HG03039 (cell line): ENCODE measurements around the gene RPS6KA2.

Experiments
- ATAC-seq: cut with Tn5 transposase; IDR thresholded peaks from one replicate; pipeline ENCODE4 v1.9.1; 2021; ENCODE audit warnings: mild to moderate bottlenecking, moderate library complexity; ENCODE audit not compliant: unreplicated experiment

The RPS6KA2 gene

DNA sequence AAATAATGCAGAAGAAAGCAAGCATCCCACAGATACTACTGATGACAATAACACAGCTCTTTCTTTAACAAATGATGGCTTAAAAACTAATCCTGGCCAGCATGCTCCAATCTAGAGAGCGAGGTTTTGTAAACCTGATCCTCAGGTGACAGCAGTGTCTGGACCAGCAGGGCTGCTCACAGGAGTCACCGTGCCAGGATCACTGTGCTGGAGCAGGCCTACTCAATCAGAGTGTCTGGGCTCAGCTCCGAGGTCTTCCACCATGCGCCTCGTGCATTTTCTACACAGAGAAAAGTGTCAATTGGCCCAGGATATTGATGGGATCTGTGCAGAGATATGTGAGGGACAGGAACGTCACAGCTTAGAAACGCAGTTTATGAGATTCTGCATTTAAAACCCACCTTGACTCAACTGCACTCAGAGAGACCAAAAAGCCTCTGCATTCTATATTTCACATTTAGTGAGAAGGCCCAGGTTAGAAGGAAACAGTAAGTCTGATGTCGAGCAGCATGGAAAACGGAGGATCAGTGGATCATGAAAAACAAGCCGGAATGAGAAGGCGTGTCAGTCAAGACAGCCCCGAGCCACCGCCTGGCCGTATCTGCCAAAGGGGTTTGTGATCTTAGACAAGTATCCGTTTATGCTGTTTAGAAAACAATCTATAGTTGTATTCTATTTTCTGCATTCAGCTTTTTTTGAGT is 48.4 kb downstream of the RPS6KA2 start:
- ATAC-seq = no peak

DNA sequence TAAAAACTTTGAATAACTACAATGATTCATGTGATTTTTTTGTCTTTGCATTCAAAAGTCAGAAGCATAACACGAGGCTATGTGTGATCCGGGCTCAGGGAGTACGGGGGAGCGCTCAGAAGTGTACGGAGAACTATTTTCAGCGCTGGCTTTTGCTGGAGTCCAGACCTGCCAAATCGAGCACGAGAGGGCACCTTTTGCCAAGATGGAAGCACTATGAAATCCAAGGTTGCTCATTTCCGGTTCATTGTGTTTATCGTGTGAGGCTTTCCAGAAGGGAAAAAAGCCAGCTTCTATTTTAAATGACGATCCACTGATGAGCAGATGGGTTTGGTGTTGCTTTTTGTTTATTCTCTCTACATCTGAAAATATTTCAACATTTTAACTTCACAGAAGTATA is 51.8 kb downstream of the RPS6KA2 start:
- ATAC-seq = no peak

DNA sequence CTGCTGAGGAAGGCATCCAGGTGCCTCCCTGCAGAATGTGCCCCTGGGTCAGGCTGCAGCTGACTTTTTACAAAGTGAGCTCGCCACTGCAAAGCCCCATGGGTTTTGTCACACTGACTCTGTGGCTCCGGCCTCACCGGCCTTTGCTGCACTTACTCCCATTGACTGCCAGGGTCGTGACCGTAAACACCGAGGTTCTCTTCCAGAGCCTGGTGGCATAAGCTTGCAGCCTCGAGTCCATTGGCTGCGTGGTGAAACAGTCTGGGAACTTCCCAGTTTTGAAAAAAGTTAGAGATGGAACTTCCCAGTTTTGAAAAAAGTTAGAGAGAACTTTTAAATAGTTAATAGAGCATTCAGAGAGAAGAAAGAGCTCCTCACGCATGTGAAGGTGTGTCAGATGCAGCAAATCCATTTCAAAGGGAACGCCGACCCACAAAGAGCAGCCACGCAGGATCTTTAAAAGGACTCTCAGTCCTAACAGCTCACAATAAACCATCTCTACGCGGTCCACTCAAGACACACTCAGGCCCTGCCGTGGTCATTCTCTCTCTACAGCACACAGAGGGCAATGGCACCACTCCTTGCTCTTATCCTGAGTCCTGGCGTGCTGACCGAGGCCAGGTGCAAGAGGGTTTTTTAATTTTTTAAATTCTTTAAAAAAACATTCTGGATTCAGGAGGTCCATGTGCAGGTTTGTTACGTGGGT is 53.4 kb downstream of the RPS6KA2 start:
- no peak for ATAC-seq

DNA sequence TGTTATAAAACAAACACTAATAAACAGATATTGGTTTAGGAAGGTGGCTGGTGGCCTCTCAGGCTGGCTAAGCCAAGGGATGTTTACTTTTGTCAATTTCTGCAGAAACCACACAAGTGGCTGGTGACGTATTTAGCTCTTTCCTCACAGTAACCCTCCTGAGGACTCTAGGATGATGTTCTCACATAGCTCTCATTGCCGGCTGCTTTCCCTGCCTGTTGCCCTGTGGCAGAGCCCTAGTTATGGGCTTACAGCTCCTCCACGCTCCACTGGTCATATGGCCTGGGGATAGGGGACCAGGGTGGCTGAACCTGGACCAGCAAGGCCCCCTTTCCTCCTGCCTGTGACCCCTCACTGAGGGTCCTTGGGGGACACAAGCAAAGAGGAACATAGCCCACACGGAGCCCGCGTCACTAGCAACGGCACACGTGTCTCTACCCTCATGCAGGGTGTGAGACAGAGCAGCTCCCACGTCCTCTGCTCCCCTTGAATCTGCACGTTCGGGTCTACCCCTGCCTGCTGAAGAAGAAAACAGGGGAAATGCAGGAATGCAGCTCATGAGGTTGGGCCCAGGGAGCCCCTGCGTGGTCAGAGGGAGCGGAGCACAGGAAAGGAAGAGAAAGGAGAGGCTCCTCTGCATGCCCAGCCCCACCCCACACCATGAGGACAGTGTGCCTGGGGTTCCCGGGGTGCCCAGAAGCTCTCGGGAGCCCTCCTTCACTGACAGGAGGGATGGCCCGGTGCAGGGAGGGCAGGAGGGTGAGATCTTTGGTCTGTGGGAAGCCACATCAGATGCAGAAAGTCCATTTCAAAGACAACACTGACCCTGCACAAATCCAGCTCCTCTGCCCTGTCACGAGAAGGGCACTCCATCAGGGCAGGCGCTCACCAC is 54.4 kb downstream of the RPS6KA2 start:
- ATAC-seq = no peak

DNA sequence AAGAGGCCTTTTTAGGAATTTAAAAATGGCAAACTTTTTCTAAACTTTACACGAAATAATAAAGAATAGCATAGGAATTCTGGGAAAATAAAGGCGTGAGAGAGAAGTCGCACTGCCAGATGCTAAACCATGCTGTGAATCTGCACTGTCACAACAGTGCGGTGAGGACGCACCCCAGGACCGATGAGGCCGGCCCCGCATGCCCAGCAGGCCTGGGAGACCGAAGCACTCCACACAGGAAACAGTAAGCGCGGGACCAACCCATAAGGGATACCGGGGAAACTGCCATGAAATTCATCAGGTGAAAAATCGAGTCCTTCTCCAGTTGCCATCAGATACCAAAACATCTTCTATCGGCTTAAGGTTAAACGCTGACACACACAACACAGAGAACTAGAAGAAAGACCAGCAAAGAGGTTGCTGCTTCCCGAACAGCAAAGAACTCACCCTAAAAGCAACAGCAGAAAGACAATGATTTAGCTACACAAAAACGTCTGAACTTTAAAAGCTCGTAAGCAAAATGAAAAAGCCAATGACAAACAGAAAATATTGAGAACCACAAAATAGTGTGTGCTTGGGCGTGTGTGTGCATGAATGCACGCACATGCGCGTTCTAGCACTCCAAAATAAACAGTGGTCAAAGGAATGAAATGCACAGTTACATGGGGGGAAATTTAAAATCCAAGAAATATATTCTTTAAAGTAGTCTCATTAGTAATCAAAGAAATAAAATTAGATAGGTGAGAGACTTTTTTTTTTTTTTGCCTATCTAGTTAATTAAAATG is 55.9 kb downstream of the RPS6KA2 start:
- ATAC-seq = no peak

DNA sequence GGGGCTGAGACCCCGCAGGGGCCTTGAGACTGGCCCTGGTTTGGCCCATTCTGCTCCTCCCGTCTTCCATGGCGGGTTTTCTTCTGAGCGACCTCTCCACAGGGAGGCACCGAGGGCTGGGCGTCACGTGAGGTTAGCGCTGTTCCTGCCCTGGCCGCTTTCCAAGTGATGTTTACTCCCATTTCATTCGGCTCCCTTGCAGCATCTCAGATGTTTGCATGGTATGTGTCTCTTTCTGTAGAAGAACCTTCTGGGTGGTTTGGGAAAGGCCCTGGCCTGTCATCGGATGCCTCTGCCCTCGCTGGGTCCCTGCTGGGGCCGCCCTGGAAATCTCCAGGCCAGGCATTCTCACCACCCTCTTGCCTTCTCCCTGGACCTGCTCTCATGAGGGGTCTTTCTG is 57.8 kb downstream of the RPS6KA2 start:
- no peak for ATAC-seq

DNA sequence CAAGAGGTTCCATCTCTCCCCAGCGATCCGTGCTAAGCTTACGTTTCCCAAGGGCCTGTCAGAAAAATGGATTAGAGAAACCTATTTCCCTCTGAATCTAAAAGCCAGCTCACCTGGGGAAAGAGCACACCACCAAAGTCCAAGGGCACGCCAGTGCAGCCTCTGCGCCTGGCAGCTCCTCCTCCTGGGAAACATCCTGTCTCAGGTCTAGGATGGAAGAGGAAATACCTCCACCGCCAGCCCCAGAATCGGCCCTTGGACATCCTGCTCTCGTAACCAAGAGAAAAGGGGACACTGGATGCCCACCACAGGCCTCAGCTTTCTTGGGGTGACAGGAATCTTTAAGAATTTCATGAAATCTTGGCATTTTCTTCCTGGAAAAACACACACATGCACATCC is 59.2 kb downstream of the RPS6KA2 start:
- no peak for ATAC-seq

DNA sequence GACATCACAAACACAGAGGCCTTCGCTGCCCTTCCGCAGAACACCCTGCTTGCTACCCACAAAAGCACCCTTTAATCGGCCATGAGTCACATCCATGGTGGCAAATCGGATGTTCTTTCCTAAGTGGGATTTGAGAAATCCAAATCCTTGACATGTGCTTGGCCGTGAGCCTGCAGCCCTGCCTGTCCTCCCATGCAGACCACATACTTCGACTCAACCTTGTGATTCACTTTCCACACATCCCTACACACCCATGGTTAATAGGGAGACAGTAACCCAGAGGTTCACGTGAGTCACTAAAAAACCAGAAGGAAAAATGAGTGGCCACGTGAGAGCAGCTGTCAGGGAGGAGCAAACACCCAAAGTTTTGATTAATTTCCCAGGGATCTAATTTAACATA is 59.9 kb downstream of the RPS6KA2 start:
- no peak for ATAC-seq

DNA sequence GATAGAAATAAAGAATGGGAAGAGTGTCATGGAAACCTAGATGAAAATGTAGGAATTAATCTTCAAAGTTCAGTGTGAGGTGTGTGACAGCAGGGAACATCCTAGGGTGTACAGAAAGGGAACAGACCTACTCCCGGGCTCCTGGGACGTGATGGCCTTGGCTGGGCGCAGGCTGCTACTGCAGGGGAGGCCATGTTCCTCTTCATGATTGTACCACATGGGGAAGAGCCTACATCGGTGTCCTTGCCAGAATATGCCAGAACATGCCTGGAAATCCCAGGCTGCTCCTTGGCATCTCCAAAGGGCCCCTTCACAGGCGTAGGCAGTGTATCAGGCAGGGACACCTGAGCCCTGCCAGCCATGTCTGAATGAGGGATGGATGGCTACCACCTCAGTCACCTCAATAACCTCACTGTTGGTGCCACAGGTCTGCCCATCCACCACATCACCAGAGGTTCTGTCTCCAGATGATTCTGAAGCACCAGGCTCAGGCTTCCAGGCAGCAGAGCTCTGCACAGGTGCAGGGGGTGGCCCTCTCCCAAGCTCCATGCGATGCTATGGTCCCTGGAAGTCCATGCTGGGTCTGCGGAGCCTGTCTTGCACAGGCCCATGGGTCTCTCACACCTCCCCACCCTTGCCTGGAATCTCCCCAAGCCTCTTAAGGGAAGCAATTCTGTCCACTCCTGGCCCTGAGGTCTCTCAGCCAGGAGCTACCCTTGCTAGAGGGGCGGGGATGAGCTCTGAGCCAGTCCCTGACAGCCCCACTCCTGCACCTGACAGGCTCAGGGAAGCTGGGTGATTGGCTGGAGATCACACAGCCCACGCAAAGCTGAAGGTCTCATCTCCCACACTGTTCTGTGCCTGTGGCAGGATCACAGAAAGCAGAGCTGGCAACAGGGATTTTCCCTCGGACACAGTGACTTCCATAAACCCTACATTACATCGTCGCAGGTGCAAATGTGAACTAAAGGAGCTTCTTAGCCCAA is 60.7 kb downstream of the RPS6KA2 start:
- ATAC-seq = no peak

DNA sequence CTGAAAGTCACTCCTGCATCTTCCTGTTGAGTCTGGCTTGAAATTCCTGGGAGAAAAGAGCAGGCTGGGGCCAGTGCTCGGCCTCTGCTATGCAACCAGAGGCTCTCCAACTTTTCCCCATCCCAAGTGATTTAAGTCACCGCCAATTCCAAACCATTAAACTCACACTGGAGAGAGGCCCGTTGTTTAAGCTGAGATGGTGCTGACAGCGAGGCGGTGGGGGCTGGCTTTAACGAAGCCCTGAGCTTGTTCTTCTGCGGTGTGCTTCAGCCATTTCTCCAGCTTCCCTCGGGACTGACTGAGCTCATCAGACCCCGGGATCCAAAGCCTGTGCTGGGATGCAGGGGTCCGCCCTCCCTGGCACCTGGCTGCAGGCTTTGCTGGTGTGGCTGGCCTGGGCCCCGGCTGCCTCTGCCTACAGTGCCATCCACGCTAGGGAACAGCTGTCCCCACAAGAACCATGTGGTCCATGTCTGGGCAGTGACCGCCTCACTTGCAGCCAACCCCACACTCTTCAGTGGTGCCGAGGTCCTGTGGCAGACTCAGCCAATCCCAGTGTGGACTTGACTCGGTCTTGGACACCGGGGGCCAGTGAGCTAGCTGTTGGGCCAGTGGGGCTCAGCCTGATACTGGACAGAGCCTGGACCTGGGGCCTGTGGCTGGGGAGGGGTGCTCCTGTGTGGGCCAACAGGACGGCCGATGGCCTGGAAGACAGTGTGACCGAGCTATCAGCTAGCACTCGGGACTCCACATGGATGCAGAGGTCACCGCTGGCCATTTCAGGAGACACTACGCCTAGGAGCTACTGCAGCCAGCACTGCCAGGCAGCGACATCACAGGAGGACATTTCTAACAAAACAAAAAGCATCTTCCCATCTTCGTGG is 61.7 kb downstream of the RPS6KA2 start:
- ATAC-seq = no peak

DNA sequence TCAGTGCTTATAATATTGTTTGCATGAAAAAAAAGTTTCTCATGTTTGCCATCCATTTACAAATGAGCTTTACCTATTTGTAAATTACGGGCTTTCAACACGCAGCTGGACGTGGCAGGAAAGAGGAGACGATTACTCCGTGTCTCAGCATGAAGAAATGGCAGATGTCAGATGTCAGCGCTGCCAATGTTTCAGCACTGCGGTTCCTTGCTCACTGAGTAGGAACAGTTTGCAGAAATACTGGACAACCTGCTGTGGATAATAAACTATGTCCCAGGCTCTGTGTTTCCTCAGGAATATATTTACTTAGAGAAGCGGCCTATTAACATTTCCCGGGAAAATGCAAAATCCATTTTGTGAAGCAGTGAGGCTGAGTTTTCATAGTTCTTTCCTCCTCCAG is 63.2 kb downstream of the RPS6KA2 start:
- ATAC-seq = no peak

DNA sequence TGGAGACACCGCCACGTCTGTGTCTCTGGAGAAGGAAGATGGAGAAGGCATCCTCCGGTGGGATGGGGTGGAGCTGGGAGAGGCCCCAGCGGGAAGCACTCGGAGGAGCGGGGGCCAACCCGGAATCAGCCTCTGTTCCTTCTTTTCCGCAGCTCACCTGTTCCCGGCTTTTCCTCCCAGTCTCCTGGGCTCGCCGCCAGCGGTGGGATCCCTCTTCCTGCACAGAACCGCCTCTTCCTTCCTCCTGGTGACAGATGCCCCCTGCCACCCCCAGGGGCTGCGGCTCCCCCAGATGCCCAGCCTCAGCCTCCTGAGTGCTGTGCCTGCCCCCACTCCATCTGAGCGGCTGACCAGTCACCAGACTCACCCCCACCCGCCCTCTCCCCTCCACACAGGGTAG is 63.9 kb downstream of the RPS6KA2 start:
- no peak for ATAC-seq

DNA sequence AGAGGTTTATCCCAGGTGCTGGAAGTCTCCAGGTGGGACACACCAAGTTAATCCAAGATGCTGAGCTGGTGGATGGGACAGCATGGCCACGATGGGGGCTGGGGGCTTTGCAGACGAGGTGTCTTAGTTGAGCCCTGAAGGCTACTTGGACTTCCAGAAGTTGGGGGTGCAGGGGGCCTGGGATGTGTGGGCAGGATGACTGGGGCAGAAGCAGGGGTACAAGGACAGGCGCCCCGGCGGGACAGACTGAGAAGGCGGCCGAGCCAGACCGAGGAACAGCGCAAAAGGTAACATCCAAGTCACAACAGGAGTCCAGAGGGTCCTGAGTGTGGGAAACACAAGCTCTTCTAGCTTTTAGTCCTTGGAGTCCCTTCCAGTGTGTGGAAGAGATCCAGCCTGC is 64.3 kb downstream of the RPS6KA2 start:
- ATAC-seq = no peak

DNA sequence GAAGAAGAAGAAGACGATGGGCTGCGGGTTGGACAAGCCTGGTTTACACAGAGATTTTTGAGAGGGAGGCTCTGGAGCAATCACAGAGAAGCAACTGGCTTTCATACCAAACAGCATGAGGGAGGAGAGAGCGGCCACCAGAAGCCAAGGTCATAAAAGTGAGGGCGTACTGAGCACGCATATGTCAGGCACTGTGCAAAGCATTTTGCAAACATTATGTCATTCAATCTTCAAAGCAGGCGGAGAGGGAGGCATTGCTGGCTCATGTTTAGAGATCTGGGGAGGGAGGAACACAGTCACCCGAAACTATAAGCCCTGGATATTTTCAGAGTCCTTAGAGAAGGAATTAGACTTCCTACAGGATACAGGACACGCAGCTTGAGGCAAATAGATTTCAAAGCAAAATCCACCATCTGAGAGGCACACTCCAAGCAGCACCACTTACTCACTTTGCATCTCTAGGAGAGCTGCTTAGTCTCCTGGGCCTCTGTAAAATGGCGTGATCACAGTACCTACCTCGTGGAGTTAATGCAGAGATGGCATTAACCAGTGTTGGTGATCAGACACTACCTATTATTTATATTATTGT is 65.2 kb downstream of the RPS6KA2 start:
- no peak for ATAC-seq

DNA sequence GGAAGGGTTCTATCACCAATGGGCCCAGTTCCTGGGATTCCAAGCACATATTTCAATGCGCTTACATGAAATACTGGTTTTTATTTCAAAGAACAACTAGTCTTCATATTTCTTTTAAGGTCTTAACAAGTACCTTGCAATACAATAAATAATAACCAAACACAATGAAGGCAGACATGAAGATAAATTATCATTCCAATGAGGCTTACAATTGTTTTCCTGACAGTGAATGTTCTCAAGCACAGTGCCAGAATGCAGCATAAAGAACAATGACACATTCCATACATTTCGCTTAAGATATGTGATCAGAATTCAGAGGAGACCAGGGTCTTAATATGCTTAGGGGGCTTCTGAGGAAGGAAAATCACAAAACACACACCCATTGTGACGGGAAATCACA is 66.8 kb downstream of the RPS6KA2 start:
- ATAC-seq = no peak

DNA sequence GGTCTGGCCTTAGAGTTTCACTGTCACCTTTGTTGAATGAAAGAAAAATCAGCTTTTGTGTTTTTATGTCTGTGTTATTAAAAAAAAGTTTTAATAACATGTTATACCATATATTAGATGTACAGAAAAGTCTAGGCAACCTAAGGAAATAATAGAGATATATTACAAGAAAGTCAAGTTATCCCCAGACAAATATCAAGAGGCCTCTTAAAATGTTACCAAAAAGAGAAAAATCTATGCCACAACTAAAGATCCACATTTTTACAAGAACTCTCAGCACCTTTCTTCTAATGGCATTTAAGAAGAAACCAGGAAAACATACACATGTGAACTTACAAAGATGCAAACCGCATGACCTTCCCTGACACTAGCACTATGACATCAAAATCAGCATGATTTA is 67.4 kb downstream of the RPS6KA2 start:
- no peak for ATAC-seq

DNA sequence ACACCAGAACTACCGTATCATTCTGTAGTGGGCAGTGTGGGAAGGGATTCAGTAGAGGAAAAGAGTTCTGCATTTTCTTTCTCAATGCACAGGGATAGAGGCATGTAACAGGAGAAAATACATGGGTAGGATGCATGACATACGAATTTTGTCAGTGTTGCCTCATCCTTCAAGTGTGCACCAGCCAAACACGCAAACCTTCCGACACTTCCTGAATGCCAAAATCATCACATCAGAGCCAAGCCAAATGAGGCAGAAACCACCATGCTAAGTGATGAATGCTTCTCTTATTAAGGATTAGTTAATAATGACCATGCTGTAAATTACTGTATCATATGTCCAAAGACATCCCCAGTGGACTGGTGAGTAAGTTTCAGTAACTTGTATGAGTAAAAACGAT is 67.8 kb downstream of the RPS6KA2 start:
- ATAC-seq = no peak
